SH-SY5Y (cell line): ENCODE measurements around the gene SHISA6.

Experiments used
- GATA2 ChIP-seq: IDR thresholded peaks from 2 replicates; pipeline ENCODE4 v1.6.1; 2011; ENCODE audit warnings: mild to moderate bottlenecking, low read depth, low read length
- GATA3 ChIP-seq: IDR thresholded peaks from 2 replicates; pipeline ENCODE4 v1.6.1; 2011; ENCODE audit warnings: low read depth, mild to moderate bottlenecking, low read length, moderate library complexity

- TF ChIP-seq GATA2 (no peak), GATA3 (no peak)
These were observed 57.4 kb downstream of the SHISA6 start for GRCh38 chr17:11298401-11298800.
